ENCODE measurements around the gene DCC. TPM values are rescaled to one million over a fixed set of nuclear protein-coding genes. Genes with fewer than 3 reads are reported as not detected.
A peak's percentile ranks its signal among the peaks of the same experiment; 100 is the strongest.

DCC gene
- total RNA-seq, 1 experiment from 2014 or later: not detected

- ChIA-PET CTCF (no interaction called here), POLR2A (ENCODE audit: unreplicated experiment) (no interaction called here)
- H4K20me1 ChIP-seq (ENCODE audit: insufficient read depth): no peaks in the 10 kb centered on the region
- no peaks in the 10 kb centered on the region for H3K9me2 ChIP-seq (ENCODE audit: insufficient read depth)
- H3K9me3 ChIP-seq (ENCODE audit: insufficient read depth, low read depth): no peaks in the 10 kb centered on the region
- no peaks in the 10 kb centered on the region for H3K4me1 ChIP-seq (replicated peaks; ENCODE audit: insufficient read depth)
- H3K36me3 ChIP-seq (ENCODE audit: low read depth): no peaks in the 10 kb centered on the region
- intact Hi-C loops (cut with micrococcal nuclease; ENCODE audit: unreplicated experiment): no loop called here
- TF ChIP-seq CTCF (conservative IDR thresholded peaks at IDR 0.05): no peak
- TF ChIP-seq EZH2 (IDR thresholded peaks at IDR 0.05; ENCODE audit: low read depth): no peak
- no peak overlapping the region for H3K4me3 ChIP-seq
- no peaks in the 10 kb centered on the region for H3K27me3 ChIP-seq (ENCODE audit: insufficient read depth, low read depth)
- no peak for DNase-seq
- no peak overlapping the region for H2AFZ ChIP-seq
- no peaks in the 10 kb centered on the region for H3K79me2 ChIP-seq (ENCODE audit: low read depth)
- BruUV-seq (replicated peaks): no TSS peak
- H3K27ac ChIP-seq: no peak overlapping the region
- H3F3A ChIP-seq (ENCODE audit: insufficient read depth, low read depth): no peaks in the 10 kb centered on the region
- no peak overlapping the region for H3K4me2 ChIP-seq
Measured at GRCh38 chr18:52685316-52685715, 345.3 kb downstream of the DCC start.

- Histone ChIP-seq H3K36me3 (ENCODE audit: low read depth) (no peaks in the 10 kb centered on the region), H3K27ac (no peak overlapping the region), H4K20me1 (ENCODE audit: insufficient read depth) (no peaks in the 10 kb centered on the region), H3F3A (ENCODE audit: insufficient read depth, low read depth) (no peaks in the 10 kb centered on the region), H3K9me2 (ENCODE audit: insufficient read depth) (no peaks in the 10 kb centered on the region), H2AFZ (no peak overlapping the region), H3K9me3 (ENCODE audit: insufficient read depth, low read depth) (no peaks in the 10 kb centered on the region), H3K27me3 (ENCODE audit: insufficient read depth, low read depth) (no peaks in the 10 kb centered on the region), H3K79me2 (ENCODE audit: low read depth) (no peaks in the 10 kb centered on the region), H3K4me3 (no peak overlapping the region), H3K4me2 (no peak overlapping the region), H3K4me1 (replicated peaks; ENCODE audit: insufficient read depth) (no peaks in the 10 kb centered on the region)
- POLR2A ChIA-PET (ENCODE audit: unreplicated experiment): no interaction called here
- DNase-seq: no peak
- BruUV-seq (replicated peaks): no TSS peak
- TF ChIP-seq CTCF (conservative IDR thresholded peaks at IDR 0.05) (no peak), EZH2 (IDR thresholded peaks at IDR 0.05; ENCODE audit: low read depth) (no peak)
- CTCF ChIA-PET: no interaction called here
- intact Hi-C loops (cut with micrococcal nuclease; ENCODE audit: unreplicated experiment): no loop called here
Measured at GRCh38 chr18:52691841-52692240, 351.8 kb downstream of the DCC start.

- no peak overlapping the region for H3K4me3 ChIP-seq
- no peaks in the 10 kb centered on the region for H3K9me2 ChIP-seq (ENCODE audit: insufficient read depth)
- H3K4me1 ChIP-seq (replicated peaks; ENCODE audit: insufficient read depth): no peaks in the 10 kb centered on the region
- no peaks in the 10 kb centered on the region for H3K27me3 ChIP-seq (ENCODE audit: insufficient read depth, low read depth)
- BruUV-seq (replicated peaks): no TSS peak
- ChIA-PET CTCF (no interaction called here), POLR2A (ENCODE audit: unreplicated experiment) (no interaction called here)
- no peaks in the 10 kb centered on the region for H3K79me2 ChIP-seq (ENCODE audit: low read depth)
- no peaks in the 10 kb centered on the region for H3F3A ChIP-seq (ENCODE audit: insufficient read depth, low read depth)
- peak in 1 of 2 experiments; percentile 1 for DNase-seq
- H3K36me3 ChIP-seq (ENCODE audit: low read depth): no peaks in the 10 kb centered on the region
- H4K20me1 ChIP-seq (ENCODE audit: insufficient read depth): no peaks in the 10 kb centered on the region
- no peak overlapping the region for H3K27ac ChIP-seq
- intact Hi-C loops (cut with micrococcal nuclease; ENCODE audit: unreplicated experiment): no loop called here
- H3K4me2 ChIP-seq: no peak overlapping the region
- no peak overlapping the region for H2AFZ ChIP-seq
- no peaks in the 10 kb centered on the region for H3K9me3 ChIP-seq (ENCODE audit: insufficient read depth, low read depth)
- TF ChIP-seq EZH2 (IDR thresholded peaks at IDR 0.05; ENCODE audit: low read depth): no peak
- peak; percentile 52 for TF ChIP-seq CTCF (conservative IDR thresholded peaks at IDR 0.05)
Measured at GRCh38 chr18:52694804-52695203, 354.8 kb downstream of the DCC start.

All from PC-9 (cell line).